IMR-90 (cell line): ENCODE results near the gene VPS50. TPM values are rescaled to one million over a fixed set of nuclear protein-coding genes. Genes with fewer than 3 reads are reported as not detected.
"Not testable (repeated sequence)": the region's sequence is repeated elsewhere in the genome, so short reads cannot be mapped to it uniquely, and the experiment has no call there.

Experiments used
- ATAC-seq: fragments of 200-7000 bp; cut with Tn5 transposase; 2 replicates; pipeline ENCODE4 v1.9.1; 2020; ENCODE audit warnings: low read depth, mild to moderate bottlenecking, moderate library complexity
- BruUV-seq: library from RNA; stranded (reverse); fragments of 400-500 nt; replicated peaks from 2 replicates; lab custom pipeline; 2021; lab: Mats Ljungman, UMichigan
- CTCF ChIA-PET: fragments of 300-600 bp; formaldehyde crosslinking; extraction: SDS; loops from one replicate; lab custom pipeline; 2021; ENCODE audit warnings: antibody characterized with exemption; lab: Yijun Ruan, JAX
- POLR2A ChIA-PET: fragments of 300-600 bp; sonication (Branson Sonifier 250); formaldehyde crosslinking; loops from one replicate; lab custom pipeline; 2022; ENCODE audit warnings: antibody characterized with exemption; ENCODE audit not compliant: unreplicated experiment; lab: Charles Lee
- DNase-seq: peaks from one replicate; pipeline ENCODE4 v3.0.0; 2013
- H2AFZ ChIP-seq: replicated peaks from 2 replicates; pipeline ENCODE3; 2013; ENCODE audit warnings: low read length, mild to moderate bottlenecking; ENCODE audit not compliant: poor library complexity
- H2AK5ac ChIP-seq: 2 replicates; pipeline ENCODE4 v1.6.1; 2013; ENCODE audit warnings: low read depth, low read length, inconsistent platforms
- H2AK9ac ChIP-seq: replicated peaks from 2 replicates; pipeline ENCODE3; 2013; ENCODE audit warnings: mild to moderate bottlenecking, low read depth, low read length, moderate library complexity; ENCODE audit not compliant: poor library complexity
- H2BK120ac ChIP-seq: 2 replicates; pipeline ENCODE4 v1.6.1; 2013; ENCODE audit warnings: low read depth, low read length, inconsistent platforms
- H2BK15ac ChIP-seq: 3 replicates; pipeline ENCODE4 v1.6.1; 2013; ENCODE audit warnings: low read depth, low read length, inconsistent platforms
- H2BK20ac ChIP-seq: 2 replicates; pipeline ENCODE4 v1.6.1; 2013; ENCODE audit warnings: low read depth, mild to moderate bottlenecking, inconsistent platforms, low read length, moderate library complexity
- H2BK5ac ChIP-seq: 2 replicates; pipeline ENCODE4 v1.6.1; 2013; ENCODE audit warnings: mild to moderate bottlenecking, low read depth, low read length, inconsistent platforms; ENCODE audit not compliant: poor library complexity, severe bottlenecking
- H3K14ac ChIP-seq: replicated peaks from 2 replicates; pipeline ENCODE4 v1.6.1; 2013; ENCODE audit warnings: low read depth, low read length, inconsistent platforms
- H3K18ac ChIP-seq: 2 replicates; pipeline ENCODE4 v1.6.1; 2013; ENCODE audit warnings: low read depth, low read length, control low read depth
- H3K23ac ChIP-seq: 2 replicates; pipeline ENCODE4 v1.6.1; 2013; ENCODE audit warnings: low read depth, low read length, inconsistent platforms
- H3K27ac ChIP-seq: 2 replicates; pipeline ENCODE4 v1.5.1; 2013; ENCODE audit warnings: mild to moderate bottlenecking, control low read depth, low read length; ENCODE audit not compliant: insufficient read depth
- H3K27me3 ChIP-seq: 2 replicates; pipeline ENCODE4 v1.6.1; 2013; ENCODE audit warnings: low read length; ENCODE audit not compliant: control insufficient read depth, insufficient read depth
- H3K36me3 ChIP-seq: 2 replicates; pipeline ENCODE4 v1.6.1; 2013; ENCODE audit warnings: low read length, mixed read lengths; ENCODE audit not compliant: control insufficient read depth, insufficient read depth
- H3K4ac ChIP-seq: 2 replicates; pipeline ENCODE4 v1.6.1; 2013; ENCODE audit warnings: low read depth, low read length, inconsistent platforms
- H3K4me1 ChIP-seq: 2 replicates; pipeline ENCODE4 v1.6.1; 2013; ENCODE audit warnings: low read length, mixed read lengths; ENCODE audit not compliant: control insufficient read depth, insufficient read depth
- H3K4me2 ChIP-seq: 2 replicates; pipeline ENCODE4 v1.6.1; 2013; ENCODE audit warnings: low read depth, mild to moderate bottlenecking, control low read depth, low read length, moderate library complexity
- H3K4me3 ChIP-seq: 2 replicates; pipeline ENCODE4 v1.5.1; 2013; ENCODE audit warnings: low read depth, mild to moderate bottlenecking, control low read depth, low read length, moderate library complexity; ENCODE audit not compliant: insufficient read depth
- H3K56ac ChIP-seq: 2 replicates; pipeline ENCODE4 v1.6.1; 2013; ENCODE audit warnings: low read length, inconsistent platforms; ENCODE audit not compliant: insufficient read depth; ENCODE audit errors: extremely low read depth
- H3K79me1 ChIP-seq, 2 experiments: 2 replicates each; pipeline ENCODE4 v1.6.1; 2013; ENCODE audit warnings: low read length in 2 of 2, inconsistent platforms in 1 of 2, low read depth in 1 of 2
- H3K9ac ChIP-seq: 2 replicates; pipeline ENCODE4 v1.6.1; 2013; ENCODE audit warnings: low read depth, low read length, control low read depth
- H3K9me1 ChIP-seq: 2 replicates; pipeline ENCODE4 v1.6.1; 2013; ENCODE audit warnings: low read length, inconsistent platforms; ENCODE audit not compliant: insufficient read depth
- H3K9me3 ChIP-seq: 2 replicates; pipeline ENCODE4 v1.6.1; 2013; ENCODE audit warnings: low read length; ENCODE audit not compliant: control insufficient read depth, insufficient read depth
- H4K20me1 ChIP-seq: 2 replicates; pipeline ENCODE4 v1.6.1; 2013; ENCODE audit warnings: low read length, inconsistent platforms; ENCODE audit not compliant: insufficient read depth
- H4K5ac ChIP-seq: 2 replicates; pipeline ENCODE4 v1.6.1; 2013; ENCODE audit warnings: mild to moderate bottlenecking, low read depth, low read length, control low read depth
- H4K8ac ChIP-seq, 2 experiments: 2 replicates each; pipeline ENCODE4 v1.6.1; 2013; ENCODE audit warnings: low read depth in 2 of 2, low read length in 2 of 2, control low read depth in 1 of 2, inconsistent platforms in 1 of 2
- H4K91ac ChIP-seq: 2 replicates; pipeline ENCODE4 v1.6.1; 2013; ENCODE audit warnings: low read depth, low read length, inconsistent platforms; ENCODE audit not compliant: insufficient read depth
- FOS ChIP-seq: fragments of 150-350 bp; IDR thresholded peaks from 2 replicates; pipeline ENCODE4 v1.6.1; 2016; ENCODE audit warnings: low read depth, low read length
- MAFK ChIP-seq: IDR thresholded peaks from 2 replicates; pipeline ENCODE4 v1.6.1; 2012; ENCODE audit warnings: low read depth, low read length, improper control_type of control experiment
- POLR2A ChIP-seq: IDR thresholded peaks from 2 replicates; pipeline ENCODE4 v1.6.1; 2012; ENCODE audit warnings: mild to moderate bottlenecking, low read depth, low read length
- RAD21 ChIP-seq: IDR thresholded peaks from 2 replicates; pipeline ENCODE4 v1.6.1; 2012; ENCODE audit warnings: low read length, improper control_type of control experiment
- RCOR1 ChIP-seq: IDR thresholded peaks from 2 replicates; pipeline ENCODE4 v1.6.1; 2012; ENCODE audit warnings: mild to moderate bottlenecking, low read length, improper control_type of control experiment; ENCODE audit not compliant: insufficient replicate concordance
- RFX5 ChIP-seq: IDR thresholded peaks from 2 replicates; pipeline ENCODE4 v1.8.0; 2012; ENCODE audit warnings: low read depth, mild to moderate bottlenecking, low read length, moderate library complexity
- USF2 ChIP-seq: fragments of 150-350 bp; IDR thresholded peaks from 2 replicates; pipeline ENCODE4 v1.6.1; 2017; ENCODE audit warnings: mild to moderate bottlenecking, antibody characterized with exemption, low read length, low read depth
- WGBS, 2 experiments: methylation state at CpG; one replicate each; pipeline versions ENCODE4 v1.1.5 to v1.1.7; 2013; ENCODE audit warnings: missing lambda C conversion rate in 2 of 2; ENCODE audit not compliant: insufficient read length in 1 of 2; ENCODE audit errors: extremely low coverage in 2 of 2; 5-methylcytosine and 5-hydroxymethylcytosine counted together
- dilution Hi-C: fragments of 300-500 bp; cut with HindIII; formaldehyde crosslinking; loops from one replicate; pipeline ENCODE4 v1.14.3; 2018; ENCODE audit warnings: low sequenced_read_pairs; ENCODE audit not compliant: unreplicated experiment
- in situ Hi-C: fragments of 300-500 bp; cut with MboI; formaldehyde crosslinking; loops from 3 replicates; pipeline ENCODE4 v1.14.3; 2019; ENCODE audit warnings: low sequenced_read_pairs, inconsistent platforms, mixed read lengths
- intact Hi-C: fragments of 100-400 bp; cut with micrococcal nuclease; formaldehyde crosslinking; loops from 2 replicates; pipeline ENCODE4 v1.10.0; 2022
- polyA plus RNA-seq, 3 experiments: library from polyadenylated mRNA; depleted of rRNA; stranded (reverse); fragments of >200 nt; gene quantifications; 2 replicates each; pipeline ENCODE4 v1.2.3, GENCODE V29; 2012; ENCODE audit warnings: low replicate concordance in 1 of 3
- total RNA-seq: library from RNA; depleted of rRNA; stranded (reverse); fragments of >200 nt; gene quantifications from 2 replicates; pipeline ENCODE4 v1.2.3, GENCODE V29; 2012

Gene VPS50
- total and polyA plus RNA-seq, 2 of the 4 experiments (the other 2 are of a cell fraction) = 7.1 to 22.0 TPM

- no peak for TF ChIP-seq RFX5
These were observed 100.0 kb downstream of the VPS50 start (continued) for GRCh38 chr7:93332172-93332571.

- Histone ChIP-seq H2AK5ac (no peak overlapping the region), H3K9ac (no peak overlapping the region), H3K14ac (no peak overlapping the region), H3K36me3 (0 out of 2 replicates have a peak, but pooled peaks cover 3% of the 10 kb centered on the region), H3K27me3 (no peaks in the 10 kb centered on the region), H3K79me1 (no peaks in the 10 kb centered on the region), H4K8ac (no peak overlapping the region), H3K4me3 (no peak overlapping the region), H3K9me1 (no peaks in the 10 kb centered on the region), H3K18ac (no peak overlapping the region), H2BK120ac (no peak overlapping the region), H4K5ac (no peak overlapping the region), H4K20me1 (no peaks in the 10 kb centered on the region), H2BK20ac (no peak overlapping the region), H4K91ac (no peak overlapping the region), H2BK5ac (no peak overlapping the region), H3K23ac (no peak overlapping the region), H3K4me1 (peaks cover 6% of the 10 kb centered on the region), H3K4ac (no peak overlapping the region), H3K9me3 (no peaks in the 10 kb centered on the region), H2BK15ac (no peak overlapping the region), H2AK9ac (no peak overlapping the region), H3K27ac (no peak overlapping the region), H3K4me2 (no peak overlapping the region), H3K56ac (no peak overlapping the region), H2AFZ (no peak overlapping the region)
- DNase-seq (no peak), ATAC-seq (no peak)
- ChIA-PET CTCF (interaction anchor here (0.7 to 0.9 kb wide), 2 partner anchors 16 to 17 kb away, joined by 4 read pairs; no protein-coding TSS in a partner anchor), POLR2A (no interaction called here)
- in situ Hi-C loops (no loop called here), dilution Hi-C loops (no loop called here), intact Hi-C loops (no loop called here)
- no TSS peak for BruUV-seq
- TF ChIP-seq USF2 (no peak), MAFK (no peak), RAD21 (no peak), FOS (no peak), RCOR1 (no peak), POLR2A (no peak)
- no CpG with 5 or more reads among the region's 2 CpGs for WGBS, 2 experiments
These were observed 104.9 kb downstream of the VPS50 start for GRCh38 chr7:93337052-93337451.

- H4K91ac ChIP-seq, dilution Hi-C loops, H3K56ac ChIP-seq, H3K36me3 ChIP-seq, H2AK9ac ChIP-seq, POLR2A ChIA-PET, H2AK5ac ChIP-seq, H3K4me3 ChIP-seq, H3K4ac ChIP-seq, H3K9ac ChIP-seq, BruUV-seq, H2BK20ac ChIP-seq, H3K4me1 ChIP-seq, H2AFZ ChIP-seq, H4K8ac ChIP-seq, H3K4me2 ChIP-seq, H3K9me3 ChIP-seq, H3K79me1 ChIP-seq, DNase-seq, CTCF ChIA-PET, H2BK15ac ChIP-seq, H3K14ac ChIP-seq, in situ Hi-C loops, H3K18ac ChIP-seq, H4K20me1 ChIP-seq, H3K23ac ChIP-seq, H3K9me1 ChIP-seq, ATAC-seq, H2BK120ac ChIP-seq, H3K27me3 ChIP-seq, H3K27ac ChIP-seq, intact Hi-C loops, H4K5ac ChIP-seq, H2BK5ac ChIP-seq: not testable (repeated sequence)
- no CpG with 5 or more reads among the region's 13 CpGs for WGBS, 2 experiments
These were observed 110.0 kb downstream of the VPS50 start for GRCh38 chr7:93342178-93342577.
